NB4 (cell line): ENCODE data around the gene RASGRP3.
A peak's percentile ranks its signal among the peaks of the same experiment; 100 is the strongest.

Source experiments
- DNase-seq: peaks from one replicate; pipeline ENCODE4 v3.0.0; 2010; ENCODE audit warnings: low read depth
- H3K4me3 ChIP-seq: one replicate; pipeline ENCODE4 v1.5.1; 2011; ENCODE audit warnings: mild to moderate bottlenecking, low read depth, low read length, moderate library complexity
- CTCF ChIP-seq: IDR thresholded peaks from one replicate; pipeline ENCODE4 v1.5.1; 2012; ENCODE audit warnings: low read depth, low read length
- MAX ChIP-seq: IDR thresholded peaks from 2 replicates; pipeline ENCODE4 v1.6.1; 2011; ENCODE audit warnings: low read depth, low read length
- MYC ChIP-seq: IDR thresholded peaks from 2 replicates; pipeline ENCODE4 v1.6.1; 2011; ENCODE audit warnings: low read depth, low read length
- POLR2A ChIP-seq: IDR thresholded peaks from 2 replicates; pipeline ENCODE4 v1.6.1; 2011; ENCODE audit warnings: mild to moderate bottlenecking; ENCODE audit not compliant: insufficient read length; ENCODE audit errors: extremely low read depth

RASGRP3 gene

GRCh38 chr2:33518200-33518599 lies 41.8 kb downstream of the RASGRP3 start:
- no peak for TF ChIP-seq MAX
- no peak for TF ChIP-seq POLR2A
- no peak for TF ChIP-seq CTCF
- no peak for TF ChIP-seq MYC
- DNase-seq: no peak
- no peak overlapping the region for H3K4me3 ChIP-seq

- DNase-seq: no peak
- TF ChIP-seq MYC: no peak
- no peak for TF ChIP-seq MAX
- TF ChIP-seq CTCF: no peak
- TF ChIP-seq POLR2A: no peak
Measured at GRCh38 chr2:33518929-33519328, 42.5 kb downstream of the RASGRP3 start.

GRCh38 chr2:33521791-33522281 lies 45.4 kb downstream of the RASGRP3 start:
- no peak for DNase-seq
- TF ChIP-seq MAX (no peak), POLR2A (no peak), MYC (no peak), CTCF (no peak)

More at GRCh38 chr2:33518929-33519328, 42.5 kb downstream of the RASGRP3 start:
- H3K4me3 ChIP-seq: no peak overlapping the region

GRCh38 chr2:33522576-33522975 lies 46.1 kb downstream of the RASGRP3 start:
- no peak overlapping the region for H3K4me3 ChIP-seq
- no peak for TF ChIP-seq MYC
- no peak for TF ChIP-seq MAX
- no peak for TF ChIP-seq CTCF
- no peak for TF ChIP-seq POLR2A
- no peak for DNase-seq

More at GRCh38 chr2:33521791-33522281, 45.4 kb downstream of the RASGRP3 start:
- H3K4me3 ChIP-seq: no peak overlapping the region

GRCh38 chr2:33525666-33526065 lies 49.2 kb downstream of the RASGRP3 start:
- H3K4me3 ChIP-seq: no peak overlapping the region
- DNase-seq: no peak
- TF ChIP-seq CTCF (no peak), MYC (no peak)

- H3K4me3 ChIP-seq: no peak overlapping the region
- DNase-seq: peak; percentile 81
- TF ChIP-seq MAX (no peak), MYC (peak; percentile 35; the same call in 1 of the 2 replicates)
Measured at GRCh38 chr2:33526132-33526531, 49.7 kb downstream of the RASGRP3 start.
